ENCODE results near the gene ARID4B. TPM values are rescaled to one million over a fixed set of nuclear protein-coding genes. Genes with fewer than 3 reads are reported as not detected.

ARID4B gene
- total RNA-seq, 1 experiment from 2014 or later = 43.6 TPM

- no peaks in the 10 kb centered on the region for H3K27me3 ChIP-seq (ENCODE audit: low read length)
- no peaks in the 10 kb centered on the region for H3K9me3 ChIP-seq (ENCODE audit: low read length)
- peaks cover 49% of the 10 kb centered on the region; the same call in 1 of the 2 replicates for H3K36me3 ChIP-seq (ENCODE audit: insufficient read depth, low read length)
- DNase-seq = no peak
- peaks cover 6% of the 10 kb centered on the region for H3K4me1 ChIP-seq (ENCODE audit: low read length)
- no peak overlapping the region for H2AFZ ChIP-seq (ENCODE audit: low read length)
- H3K4me3 ChIP-seq (ENCODE audit: low read length) = no peak overlapping the region
- H3K79me2 ChIP-seq (ENCODE audit: low read length) = peaks cover 11% of the 10 kb centered on the region
- no peaks in the 10 kb centered on the region for H4K20me1 ChIP-seq (ENCODE audit: insufficient read depth, low read depth, low read length)
- H3K27ac ChIP-seq (ENCODE audit: low read length) = no peak overlapping the region
- no peak overlapping the region for H3K9ac ChIP-seq (ENCODE audit: low read length)
- no peaks in the 10 kb centered on the region for H3K9me2 ChIP-seq (replicated peaks; ENCODE audit: insufficient read depth, low read length)
- no peak overlapping the region for H3K4me2 ChIP-seq (ENCODE audit: low read depth, low read length, poor library complexity, severe bottlenecking)
Measured at GRCh38 chr1:235134171-235134570, 193.8 kb downstream of the ARID4B start.

- Histone ChIP-seq H3K27me3 (ENCODE audit: low read length) (no peaks in the 10 kb centered on the region), H3K4me2 (ENCODE audit: low read depth, low read length, poor library complexity, severe bottlenecking) (no peak overlapping the region), H4K20me1 (ENCODE audit: insufficient read depth, low read depth, low read length) (no peaks in the 10 kb centered on the region), H3K9me2 (replicated peaks; ENCODE audit: insufficient read depth, low read length) (no peaks in the 10 kb centered on the region), H2AFZ (ENCODE audit: low read length) (no peak overlapping the region), H3K36me3 (ENCODE audit: insufficient read depth, low read length) (peaks cover 39% of the 10 kb centered on the region; the same call in 1 of the 2 replicates), H3K9ac (ENCODE audit: low read length) (no peak overlapping the region), H3K4me3 (ENCODE audit: low read length) (no peak overlapping the region), H3K27ac (ENCODE audit: low read length) (no peak overlapping the region), H3K79me2 (ENCODE audit: low read length) (peaks cover 10% of the 10 kb centered on the region), H3K4me1 (ENCODE audit: low read length) (peaks cover 10% of the 10 kb centered on the region), H3K9me3 (ENCODE audit: low read length) (no peaks in the 10 kb centered on the region)
- DNase-seq = no peak
Measured at GRCh38 chr1:235133086-235133485, 194.9 kb downstream of the ARID4B start.

- Histone ChIP-seq H3K4me3 (ENCODE audit: low read length) (no peak overlapping the region), H3K27ac (ENCODE audit: low read length) (no peak overlapping the region), H3K4me2 (ENCODE audit: low read depth, low read length, poor library complexity, severe bottlenecking) (no peak overlapping the region), H3K9ac (ENCODE audit: low read length) (no peak overlapping the region), H3K9me2 (replicated peaks; ENCODE audit: insufficient read depth, low read length) (no peaks in the 10 kb centered on the region), H3K9me3 (ENCODE audit: low read length) (no peaks in the 10 kb centered on the region), H3K4me1 (ENCODE audit: low read length) (peaks cover 15% of the 10 kb centered on the region), H3K36me3 (ENCODE audit: insufficient read depth, low read length) (peaks cover 33% of the 10 kb centered on the region; the same call in 1 of the 2 replicates), H3K27me3 (ENCODE audit: low read length) (no peaks in the 10 kb centered on the region), H2AFZ (ENCODE audit: low read length) (no peak overlapping the region), H4K20me1 (ENCODE audit: insufficient read depth, low read depth, low read length) (peaks cover 9% of the 10 kb centered on the region), H3K79me2 (ENCODE audit: low read length) (peaks cover 20% of the 10 kb centered on the region)
- DNase-seq = no peak
Measured at GRCh38 chr1:235131961-235132360, 196.0 kb downstream of the ARID4B start.

GRCh38 chr1:235130766-235131270, 197.2 kb downstream of the ARID4B start:
- H3K36me3 ChIP-seq (ENCODE audit: insufficient read depth, low read length) = peaks cover 32% of the 10 kb centered on the region
- no peak overlapping the region for H3K27ac ChIP-seq (ENCODE audit: low read length)
- DNase-seq = no peak
- no peaks in the 10 kb centered on the region for H3K27me3 ChIP-seq (ENCODE audit: low read length)
- H2AFZ ChIP-seq (ENCODE audit: low read length) = no peak overlapping the region
- H3K9me2 ChIP-seq (replicated peaks; ENCODE audit: insufficient read depth, low read length) = no peaks in the 10 kb centered on the region
- no peak overlapping the region for H3K4me2 ChIP-seq (ENCODE audit: low read depth, low read length, poor library complexity, severe bottlenecking)
- peaks cover 25% of the 10 kb centered on the region for H3K4me1 ChIP-seq (ENCODE audit: low read length)
- no peak overlapping the region for H3K9ac ChIP-seq (ENCODE audit: low read length)
- H3K4me3 ChIP-seq (ENCODE audit: low read length) = no peak overlapping the region
- no peaks in the 10 kb centered on the region for H3K9me3 ChIP-seq (ENCODE audit: low read length)
- H3K79me2 ChIP-seq (ENCODE audit: low read length) = peaks cover 28% of the 10 kb centered on the region
- H4K20me1 ChIP-seq (ENCODE audit: insufficient read depth, low read depth, low read length) = peaks cover 20% of the 10 kb centered on the region

- no peak overlapping the region for H3K27ac ChIP-seq (ENCODE audit: low read length)
Measured at GRCh38 chr1:235129774-235130570, 198.0 kb downstream of the ARID4B start.

GRCh38 chr1:235128456-235129328, 199.3 kb downstream of the ARID4B start, which contains the start of gene TOMM20:
Gene TOMM20, minus strand, starts transcription at chr1:235128837. Its CDS starts 122 bp downstream, at chr1:235128715.
- Histone ChIP-seq H3K9me2 (replicated peaks; ENCODE audit: insufficient read depth, low read length) (no peaks in the 10 kb centered on the region), H3K9me3 (ENCODE audit: low read length) (no peaks in the 10 kb centered on the region), H3K27ac (ENCODE audit: low read length) (peak within 1 kb of the TSS; percentile 73), H3K9ac (ENCODE audit: low read length) (peak within 1 kb of the TSS; percentile 97), H3K27me3 (ENCODE audit: low read length) (no peaks in the 10 kb centered on the region), H3K79me2 (ENCODE audit: low read length) (peaks cover 50% of the 10 kb centered on the region), H3K36me3 (ENCODE audit: insufficient read depth, low read length) (peaks cover 31% of the 10 kb centered on the region), H3K4me3 (ENCODE audit: low read length) (peak within 1 kb of the TSS; percentile 95), H3K4me2 (ENCODE audit: low read depth, low read length, poor library complexity, severe bottlenecking) (peak within 1 kb of the TSS; percentile 93), H2AFZ (ENCODE audit: low read length) (peak within 1 kb of the TSS; percentile 69; the same call in 1 of the 2 replicates), H3K4me1 (ENCODE audit: low read length) (peaks cover 38% of the 10 kb centered on the region), H4K20me1 (ENCODE audit: insufficient read depth, low read depth, low read length) (peaks cover 35% of the 10 kb centered on the region)
- peak; percentile 99 for DNase-seq

More at GRCh38 chr1:235129774-235130570, 198.0 kb downstream of the ARID4B start:
- DNase-seq = no peak
- peaks cover 22% of the 10 kb centered on the region for H4K20me1 ChIP-seq (ENCODE audit: insufficient read depth, low read depth, low read length)
- peaks cover 29% of the 10 kb centered on the region for H3K4me1 ChIP-seq (ENCODE audit: low read length)
- H3K9me2 ChIP-seq (replicated peaks; ENCODE audit: insufficient read depth, low read length) = no peaks in the 10 kb centered on the region
- H3K27me3 ChIP-seq (ENCODE audit: low read length) = no peaks in the 10 kb centered on the region
- no peak overlapping the region for H2AFZ ChIP-seq (ENCODE audit: low read length)
- H3K9ac ChIP-seq (ENCODE audit: low read length) = no peak overlapping the region
- H3K9me3 ChIP-seq (ENCODE audit: low read length) = no peaks in the 10 kb centered on the region
- H3K4me3 ChIP-seq (ENCODE audit: low read length) = no peak overlapping the region
- H3K4me2 ChIP-seq (ENCODE audit: low read depth, low read length, poor library complexity, severe bottlenecking) = peak overlapping the region; percentile 93
- H3K79me2 ChIP-seq (ENCODE audit: low read length) = peaks cover 37% of the 10 kb centered on the region
- H3K36me3 ChIP-seq (ENCODE audit: insufficient read depth, low read length) = peaks cover 26% of the 10 kb centered on the region

GRCh38 chr1:235127732-235128455, 200.1 kb downstream of the ARID4B start:
- Histone ChIP-seq H3K4me2 (ENCODE audit: low read depth, low read length, poor library complexity, severe bottlenecking) (peak overlapping the region; percentile 93), H3K27me3 (ENCODE audit: low read length) (no peaks in the 10 kb centered on the region), H3K9me2 (replicated peaks; ENCODE audit: insufficient read depth, low read length) (no peaks in the 10 kb centered on the region), H3K27ac (ENCODE audit: low read length) (peak overlapping the region; percentile 73), H4K20me1 (ENCODE audit: insufficient read depth, low read depth, low read length) (peaks cover 41% of the 10 kb centered on the region), H3K9ac (ENCODE audit: low read length) (peak overlapping the region; percentile 97), H3K36me3 (ENCODE audit: insufficient read depth, low read length) (peaks cover 36% of the 10 kb centered on the region), H3K9me3 (ENCODE audit: low read length) (no peaks in the 10 kb centered on the region), H3K4me1 (ENCODE audit: low read length) (peaks cover 43% of the 10 kb centered on the region), H3K79me2 (ENCODE audit: low read length) (peaks cover 58% of the 10 kb centered on the region), H3K4me3 (ENCODE audit: low read length) (peak overlapping the region; percentile 95), H2AFZ (ENCODE audit: low read length) (no peak overlapping the region)
- DNase-seq = peak; percentile 53
